Thymus (tissue), 11 donors: ENCODE data around the gene ATP5F1A. TPM values are rescaled to one million over a fixed set of nuclear protein-coding genes. Genes with fewer than 3 reads are reported as not detected.
"Not testable (repeated sequence)": the region's sequence is repeated elsewhere in the genome, so short reads cannot be mapped to it uniquely, and the experiment has no call there.

Experiments used
- DNase-seq, 9 donors: peaks; one replicate each; pipeline ENCODE4 v3.0.0-alpha.2; 2013; ENCODE audit warnings: low spot score in 9 of 9, low read depth in 6 of 9, missing footprints in 1 of 9
- H3K27ac ChIP-seq, 2 donors: one replicate each; pipeline ENCODE4 v1.5.1; 2013; ENCODE audit warnings: control low read depth in 1 of 2, low read depth in 1 of 2, low read length in 1 of 2, mild to moderate bottlenecking in 1 of 2, moderate library complexity in 1 of 2
- H3K27me3 ChIP-seq, 2 donors: one replicate each; pipeline ENCODE4 v1.5.1; 2013; ENCODE audit warnings: low read length in 1 of 2; ENCODE audit not compliant: control insufficient read depth in 2 of 2, insufficient read depth in 1 of 2
- H3K36me3 ChIP-seq, 2 donors: one replicate each; pipeline ENCODE4 v1.5.1; 2013; ENCODE audit warnings: low read length in 1 of 2, mild to moderate bottlenecking in 1 of 2, moderate library complexity in 1 of 2; ENCODE audit not compliant: control insufficient read depth in 2 of 2, insufficient read depth in 2 of 2
- H3K4me1 ChIP-seq, 2 donors: one replicate each; pipeline ENCODE4 v1.5.1; 2013; ENCODE audit warnings: low read length in 2 of 2; ENCODE audit not compliant: control insufficient read depth in 2 of 2, insufficient read depth in 2 of 2
- H3K4me3 ChIP-seq, 2 donors: one replicate each; pipeline ENCODE4 v1.5.1; 2013; ENCODE audit warnings: low read length in 2 of 2, control low read depth in 1 of 2, mild to moderate bottlenecking in 1 of 2
- H3K9me3 ChIP-seq, 2 donors: one replicate each; pipeline ENCODE4 v1.5.1; 2013; ENCODE audit warnings: low read length in 1 of 2, mild to moderate bottlenecking in 1 of 2; ENCODE audit not compliant: control insufficient read depth in 2 of 2, insufficient read depth in 1 of 2
- WGBS: extraction: QIAGEN DNeasy Blood & Tissue Kit; methylation state at CpG from one replicate; pipeline ENCODE4 v1.1.7; 2013; 5-methylcytosine and 5-hydroxymethylcytosine counted together
- polyA plus RNA-seq: library from polyadenylated mRNA; stranded (reverse); fragments of 200-250 nt; gene quantifications from one replicate; pipeline ENCODE4 v1.2.3, GENCODE V29; 2013
- total RNA-seq: library from RNA; stranded (reverse); fragments of 120-200 nt; gene quantifications from one replicate; pipeline ENCODE4 v1.2.4, GENCODE V29; 2013
- donor health status: healthy.

The ATP5F1A gene
- total and polyA plus RNA-seq, 2 donors: 272 to 583 TPM

GRCh38 chr18:46055838-46056230, 42.3 kb downstream of the ATP5F1A start:
- no peaks in the 10 kb centered on the region for H3K36me3 ChIP-seq
- H3K9me3 ChIP-seq: peaks cover 0 to 3% of the 10 kb centered on the region in 2 donors
- H3K4me1 ChIP-seq: peaks cover 9 to 24% of the 10 kb centered on the region in 2 donors
- H3K27me3 ChIP-seq: no peaks in the 10 kb centered on the region
- no peak overlapping the region for H3K4me3 ChIP-seq
- peak in 3 of 9 donors; percentile 28 to 67 (median 29) for DNase-seq
- peak overlapping the region in 1 of 2 donors; percentile 81 for H3K27ac ChIP-seq
- 42% methylated on average over 4 of the region's 4 CpGs for WGBS

- no peaks in the 10 kb centered on the region for H3K27me3 ChIP-seq
- H3K9me3 ChIP-seq: no peaks in the 10 kb centered on the region
- H3K4me1 ChIP-seq: peaks cover 9 to 24% of the 10 kb centered on the region in 2 donors
- no peaks in the 10 kb centered on the region for H3K36me3 ChIP-seq
- 54% methylated on average over 6 of the region's 6 CpGs for WGBS
- DNase-seq: peak in 1 of 9 donors; percentile 64
- peak overlapping the region in 1 of 2 donors; percentile 81 for H3K27ac ChIP-seq
- H3K4me3 ChIP-seq: no peak overlapping the region
Observed at GRCh38 chr18:46054956-46055837, 42.9 kb downstream of the ATP5F1A start.

GRCh38 chr18:46053368-46054095, 44.6 kb downstream of the ATP5F1A start:
- no peak overlapping the region for H3K27ac ChIP-seq
- no peak overlapping the region for H3K4me3 ChIP-seq
- no peak for DNase-seq
- H3K27me3 ChIP-seq: no peaks in the 10 kb centered on the region
- 94% methylated on average over 6 of the region's 6 CpGs for WGBS
- peaks cover 9 to 24% of the 10 kb centered on the region in 2 donors for H3K4me1 ChIP-seq
- H3K9me3 ChIP-seq: no peaks in the 10 kb centered on the region
- no peaks in the 10 kb centered on the region for H3K36me3 ChIP-seq

GRCh38 chr18:46051731-46052461, 46.2 kb downstream of the ATP5F1A start:
- no peak overlapping the region for H3K4me3 ChIP-seq
- WGBS: 85% methylated on average over 6 of the region's 6 CpGs
- H3K27me3 ChIP-seq: no peaks in the 10 kb centered on the region
- no peak overlapping the region for H3K27ac ChIP-seq
- H3K4me1 ChIP-seq: peaks cover 9 to 23% of the 10 kb centered on the region in 2 donors
- no peaks in the 10 kb centered on the region for H3K36me3 ChIP-seq
- no peak for DNase-seq
- no peaks in the 10 kb centered on the region for H3K9me3 ChIP-seq

- H3K36me3 ChIP-seq: no peaks in the 10 kb centered on the region
- WGBS: 99% methylated on average over 5 of the region's 5 CpGs
- H3K4me3 ChIP-seq: no peak overlapping the region
- peaks cover under 1 to 9% of the 10 kb centered on the region in 2 donors for H3K4me1 ChIP-seq
- no peak overlapping the region for H3K27ac ChIP-seq
- H3K27me3 ChIP-seq: no peaks in the 10 kb centered on the region
- no peaks in the 10 kb centered on the region for H3K9me3 ChIP-seq
- no peak for DNase-seq
Observed at GRCh38 chr18:46050268-46050667, 47.8 kb downstream of the ATP5F1A start.

- WGBS: 97% methylated on average over 1 of the region's 1 CpG
- Histone ChIP-seq H3K4me1 (peaks cover 0 to 4% of the 10 kb centered on the region in 2 donors), H3K27me3 (no peaks in the 10 kb centered on the region), H3K27ac (no peak overlapping the region), H3K36me3 (no peaks in the 10 kb centered on the region), H3K4me3 (no peak overlapping the region), H3K9me3 (no peaks in the 10 kb centered on the region)
- no peak for DNase-seq
Observed at GRCh38 chr18:46048641-46049040, 49.5 kb downstream of the ATP5F1A start.

GRCh38 chr18:46047369-46047768, 50.7 kb downstream of the ATP5F1A start:
- not testable (repeated sequence) for DNase-seq, H3K27me3 ChIP-seq, H3K27ac ChIP-seq, H3K36me3 ChIP-seq, H3K9me3 ChIP-seq, H3K4me3 ChIP-seq
- 97% methylated on average over 13 of the region's 13 CpGs for WGBS
- H3K4me1 ChIP-seq: peaks cover 7 to 10% of the 10 kb centered on the region in 2 donors

GRCh38 chr18:46046688-46047087, 51.4 kb downstream of the ATP5F1A start:
- Histone ChIP-seq H3K27me3 (no peaks in the 10 kb centered on the region), H3K27ac (no peak overlapping the region), H3K36me3 (no peaks in the 10 kb centered on the region), H3K4me3 (no peak overlapping the region), H3K9me3 (no peaks in the 10 kb centered on the region), H3K4me1 (peaks cover 7 to 13% of the 10 kb centered on the region in 2 donors)
- WGBS: 98% methylated on average over 2 of the region's 2 CpGs
- no peak for DNase-seq
